HG03025 (cell line): ENCODE results near the gene DNAJC8.

ENCODE experiments used
- ATAC-seq: cut with Tn5 transposase; IDR thresholded peaks from one replicate; pipeline ENCODE4 v1.9.1; 2021; ENCODE audit warnings: mild to moderate bottlenecking, moderate library complexity; ENCODE audit not compliant: unreplicated experiment, low FRiP score

Gene DNAJC8

DNA sequence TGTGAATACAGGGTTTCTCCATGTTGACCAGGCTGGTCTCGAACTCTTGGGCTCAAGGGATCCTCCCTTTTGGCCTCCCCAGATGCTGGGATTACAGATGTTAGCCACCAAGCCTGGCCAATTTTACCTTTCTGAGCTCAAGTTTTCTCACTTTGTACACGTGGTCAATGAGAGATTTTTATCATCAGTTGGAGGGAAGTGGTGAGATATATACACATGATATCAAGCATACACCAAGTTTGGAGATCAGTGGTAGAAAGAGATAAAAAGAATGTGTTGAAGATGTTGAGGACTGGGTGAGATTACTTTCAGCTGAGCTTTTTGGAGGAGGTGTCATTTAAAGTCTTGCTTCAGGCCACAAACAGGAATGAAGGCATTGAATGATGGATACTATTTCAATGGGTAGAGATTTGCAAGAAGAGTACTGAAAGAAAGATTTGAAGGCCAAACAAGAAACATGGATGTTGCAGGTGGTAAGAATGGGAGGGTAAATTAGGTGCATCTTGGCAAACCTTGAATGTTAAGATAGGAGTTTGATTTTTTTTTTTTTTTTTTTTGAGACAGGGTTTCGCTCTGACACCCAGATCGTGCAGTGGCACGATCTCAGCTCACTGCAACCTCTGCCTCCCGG lies 23.5 kb upstream of the DNAJC8 start:
- ATAC-seq = no peak

DNA sequence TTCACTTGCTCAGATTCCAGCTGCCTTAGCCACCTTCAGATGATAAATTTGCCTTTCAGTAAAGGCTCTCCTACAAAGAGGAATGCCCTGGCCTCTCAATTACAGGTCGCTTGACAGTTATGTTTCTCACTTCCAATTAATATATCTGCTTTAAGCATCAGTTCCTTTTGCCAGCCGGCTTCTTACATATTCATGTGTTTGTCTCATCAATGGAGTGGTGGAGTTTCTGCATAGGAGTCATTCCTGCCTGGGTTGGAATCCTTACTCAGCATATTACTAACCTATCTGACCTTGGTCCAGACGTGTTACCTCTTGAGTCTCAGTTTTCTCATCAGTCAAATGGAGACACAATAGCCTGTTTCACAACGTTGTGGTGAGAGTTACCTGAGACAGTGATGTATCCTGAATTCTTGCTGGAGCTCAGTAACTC lies 17.1 kb upstream of the DNAJC8 start:
- ATAC-seq = no peak

DNA sequence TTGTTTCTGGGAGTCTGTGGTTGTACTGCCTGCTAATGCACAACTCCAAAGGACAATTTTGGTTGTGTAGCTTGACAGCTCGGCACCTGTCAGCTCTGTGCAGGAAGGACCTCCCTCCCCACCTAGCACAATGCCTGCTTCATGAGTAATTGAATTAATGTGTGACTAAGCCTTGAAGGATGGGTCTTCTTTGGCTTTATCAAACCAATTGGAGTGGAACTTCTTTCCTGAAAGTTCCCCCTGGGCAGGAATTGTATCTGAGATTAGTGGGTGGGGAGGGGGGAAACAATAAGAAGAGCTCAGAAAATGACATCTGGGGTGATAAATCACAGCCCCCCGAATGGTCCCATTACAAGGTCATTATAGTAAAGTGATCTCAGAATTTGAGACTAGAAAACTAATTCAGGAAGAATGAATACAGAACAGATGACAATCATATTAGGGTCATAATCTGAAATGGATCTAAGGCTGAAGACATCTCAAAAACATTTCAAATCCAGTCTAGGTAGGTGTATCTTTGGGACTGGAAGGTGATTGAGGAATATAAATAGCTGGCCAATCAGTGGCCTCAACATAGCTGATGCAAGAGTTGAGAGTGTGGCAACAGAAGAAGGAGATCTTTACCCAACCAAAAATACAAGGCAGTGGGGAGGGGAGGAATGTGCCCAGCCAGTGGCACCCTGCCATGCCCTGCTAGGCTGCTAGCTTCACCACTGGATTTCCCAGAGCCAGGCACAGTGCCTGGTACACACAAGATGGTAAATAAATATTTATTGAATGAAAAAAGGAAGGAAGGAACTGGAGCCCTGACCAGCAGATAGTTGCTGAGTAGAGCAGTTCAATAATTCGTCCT lies 16.4 kb upstream of the DNAJC8 start:
- ATAC-seq = no peak

DNA sequence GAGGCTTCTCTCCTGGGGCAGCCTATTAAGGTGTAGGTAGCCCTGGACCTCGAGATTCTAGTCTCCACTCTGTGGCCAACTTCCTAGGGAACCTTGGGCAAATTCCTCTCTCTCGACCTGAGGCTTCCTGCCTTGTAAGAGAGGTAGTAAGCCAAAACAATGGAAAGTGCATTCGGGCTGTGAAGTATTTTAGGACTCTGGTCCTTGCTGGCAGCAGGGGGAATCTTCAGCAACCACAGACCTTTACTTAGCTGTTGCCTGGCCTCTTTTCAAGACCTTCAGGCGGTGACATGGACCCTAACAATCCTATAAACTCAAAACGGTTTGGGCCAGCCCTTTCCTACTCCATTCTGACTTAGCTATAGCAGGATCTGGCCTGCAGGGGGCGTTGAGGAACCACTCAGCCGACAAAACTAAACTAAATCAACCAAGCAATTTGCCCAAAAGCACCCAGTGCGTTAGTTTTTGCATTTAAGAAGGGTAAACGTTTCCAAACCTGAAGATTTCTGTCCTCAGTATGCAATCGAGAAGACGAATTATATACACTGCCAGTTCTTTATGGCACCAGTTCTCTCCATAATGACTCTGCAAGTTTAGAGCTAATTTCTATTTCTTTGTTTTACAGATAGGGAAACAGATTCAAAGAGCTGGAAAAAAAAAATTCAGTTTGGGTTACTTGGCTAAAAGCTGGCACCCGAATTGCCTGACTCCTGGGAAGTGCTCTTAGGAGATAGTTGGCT lies 15.6 kb upstream of the DNAJC8 start:
- ATAC-seq = no peak

DNA sequence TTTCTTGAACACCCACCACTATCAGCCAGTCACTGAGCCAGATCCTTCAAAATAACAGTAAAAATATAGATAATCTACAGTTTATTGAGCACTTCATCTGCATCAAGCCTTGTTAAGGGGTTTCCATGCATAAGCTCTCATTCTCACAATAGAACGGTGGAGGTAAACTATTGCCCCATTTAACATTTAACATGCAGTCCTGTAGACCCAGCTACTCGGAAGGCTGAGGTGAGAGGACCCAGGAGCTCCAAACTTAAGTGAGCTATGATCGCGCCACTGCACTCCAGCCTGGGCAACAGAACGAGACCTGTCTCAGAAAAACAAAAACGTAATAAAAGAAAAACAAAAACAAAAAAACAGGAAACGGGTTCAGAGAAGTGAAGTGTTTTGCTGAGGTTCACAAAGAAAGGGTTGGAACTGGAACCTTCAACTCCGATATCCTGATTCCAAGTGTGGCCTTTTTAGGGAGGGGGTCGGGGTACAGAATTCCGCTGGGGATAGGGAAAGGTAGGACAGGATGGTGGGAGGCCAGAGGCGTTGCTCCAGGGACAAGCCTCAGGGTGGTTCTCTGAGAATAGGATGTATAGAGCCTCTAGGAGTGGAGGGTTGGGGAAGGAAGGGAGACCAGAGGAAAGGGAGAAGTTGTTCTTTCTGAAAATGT lies 14.9 kb upstream of the DNAJC8 start:
- no peak for ATAC-seq

DNA sequence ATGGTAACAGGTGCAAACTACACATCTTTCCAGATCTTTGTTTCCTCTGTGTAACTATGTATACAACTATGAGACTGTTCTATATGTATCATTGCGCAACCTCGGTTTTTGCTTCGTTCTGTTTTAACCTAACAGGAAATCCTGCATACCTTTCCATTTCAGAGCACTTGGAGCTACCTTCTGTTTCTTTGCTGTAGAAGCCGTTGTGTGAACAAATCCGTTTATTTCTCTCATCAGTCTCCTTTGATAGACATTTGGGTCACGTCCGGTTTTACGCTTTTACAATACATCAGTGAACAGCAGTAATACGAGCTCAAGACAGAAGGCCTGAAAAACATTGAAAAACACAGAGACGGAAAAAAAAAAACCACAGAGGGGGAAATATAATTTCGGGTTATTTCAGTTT lies 13.6 kb upstream of the DNAJC8 start:
- ATAC-seq = no peak

DNA sequence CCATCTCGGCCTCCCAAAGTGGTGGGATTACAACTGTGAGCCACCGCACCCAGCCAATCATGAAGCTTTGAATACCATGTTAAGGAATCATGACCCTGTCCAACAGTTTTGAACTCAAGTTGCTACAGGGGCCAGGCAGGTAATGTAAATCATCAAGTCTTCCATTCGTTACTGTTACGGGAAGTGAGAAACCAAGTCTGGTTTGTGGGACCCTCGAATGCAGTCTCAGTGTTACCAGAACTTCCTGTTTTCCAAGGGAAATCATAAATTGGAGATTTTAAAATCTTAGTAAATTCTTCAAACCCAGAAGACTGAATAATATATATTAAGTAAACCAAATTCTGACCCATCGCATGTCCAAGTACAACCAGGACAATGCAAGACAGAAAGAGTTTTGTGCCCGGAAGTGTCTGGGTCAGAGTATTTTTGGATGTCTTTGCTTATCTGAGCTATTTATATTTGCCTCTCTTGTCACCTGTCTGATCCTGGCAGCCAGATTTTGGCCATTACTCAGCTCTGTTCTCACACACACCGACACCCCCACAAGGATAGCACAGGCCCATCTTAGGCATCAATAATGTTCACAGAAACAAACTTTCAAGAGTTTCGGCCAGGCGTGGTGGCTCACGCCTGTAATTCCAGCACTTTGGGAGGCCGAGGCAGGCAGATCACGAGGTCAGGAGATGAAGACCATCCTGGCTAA lies 11.9 kb upstream of the DNAJC8 start:
- ATAC-seq = no peak

DNA sequence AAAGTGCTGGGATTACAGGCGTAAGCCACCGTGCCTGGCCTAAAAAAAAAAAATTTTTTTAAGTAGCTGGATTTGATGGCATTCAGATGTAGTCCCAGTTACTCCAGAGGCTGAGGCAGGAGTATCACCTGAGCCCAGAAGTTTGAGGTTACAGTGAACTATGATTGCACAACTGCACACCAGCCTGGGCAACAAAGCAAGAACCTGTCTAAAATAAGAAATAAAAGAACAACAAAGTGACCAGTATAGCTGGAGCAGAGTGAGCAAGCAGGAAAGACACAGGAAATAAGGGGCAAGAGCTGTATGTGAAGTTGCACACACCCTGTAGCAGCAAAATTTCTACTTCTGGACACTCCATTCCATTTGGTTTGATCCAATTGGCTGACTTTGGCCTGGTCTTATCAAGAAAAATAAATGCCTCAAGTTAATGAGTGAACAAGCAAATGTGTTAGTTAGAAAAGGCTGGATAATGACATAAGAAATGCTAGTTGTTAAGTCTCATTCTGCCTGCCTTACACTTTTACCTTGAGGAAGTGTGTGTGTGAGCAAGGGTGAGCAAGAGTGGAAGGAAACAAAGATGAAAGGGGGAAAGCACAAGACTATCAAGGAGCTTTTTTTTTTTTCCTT lies 11.0 kb upstream of the DNAJC8 start:
- ATAC-seq = no peak

DNA sequence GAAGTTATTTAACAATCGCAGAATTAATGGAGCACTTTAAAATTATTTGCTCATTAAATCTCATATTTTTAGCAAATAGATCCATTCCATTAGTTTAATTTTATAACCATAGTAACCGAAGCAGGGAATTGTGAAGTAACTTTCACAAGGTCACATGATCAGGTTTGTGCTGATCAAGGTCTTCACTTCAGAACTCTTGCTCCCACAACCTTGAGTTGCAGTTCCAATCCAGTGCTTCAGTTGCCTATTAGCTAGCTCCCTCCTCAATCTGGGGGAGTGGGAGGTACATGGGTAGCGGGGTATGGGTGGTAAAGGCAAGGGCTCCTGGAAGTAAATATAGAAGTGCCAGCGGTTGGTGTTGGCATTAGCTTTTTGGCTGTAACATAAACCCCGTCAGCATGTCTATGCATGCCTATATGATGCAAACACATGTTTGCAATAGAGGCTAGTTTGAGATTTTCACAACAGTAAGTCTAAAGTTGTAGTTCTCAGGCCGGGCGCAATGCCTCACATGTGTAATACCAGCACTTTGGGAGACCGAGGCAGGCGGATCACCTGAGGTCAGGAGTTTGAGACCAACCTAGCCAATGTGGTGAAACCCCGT lies 8.9 kb upstream of the DNAJC8 start:
- no peak for ATAC-seq

DNA sequence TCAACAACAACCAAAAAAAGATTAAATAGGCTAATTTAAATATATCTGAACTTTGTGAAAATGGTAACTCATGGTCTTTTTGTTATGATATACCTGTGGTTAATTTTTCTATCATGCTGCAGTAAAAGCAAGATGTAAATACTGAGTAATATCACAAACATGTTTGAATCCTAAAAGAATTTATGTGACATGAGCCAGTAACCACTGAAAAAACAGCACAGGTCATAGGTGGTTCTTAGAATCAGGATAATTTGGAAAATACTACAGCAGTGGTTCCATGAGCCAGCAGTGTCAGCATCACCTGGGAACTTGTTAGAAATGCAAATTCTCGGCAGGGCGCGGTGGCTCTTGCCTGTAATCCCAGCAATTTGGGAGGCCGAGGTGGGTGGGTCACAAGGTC lies 7.2 kb upstream of the DNAJC8 start:
- ATAC-seq = no peak

DNA sequence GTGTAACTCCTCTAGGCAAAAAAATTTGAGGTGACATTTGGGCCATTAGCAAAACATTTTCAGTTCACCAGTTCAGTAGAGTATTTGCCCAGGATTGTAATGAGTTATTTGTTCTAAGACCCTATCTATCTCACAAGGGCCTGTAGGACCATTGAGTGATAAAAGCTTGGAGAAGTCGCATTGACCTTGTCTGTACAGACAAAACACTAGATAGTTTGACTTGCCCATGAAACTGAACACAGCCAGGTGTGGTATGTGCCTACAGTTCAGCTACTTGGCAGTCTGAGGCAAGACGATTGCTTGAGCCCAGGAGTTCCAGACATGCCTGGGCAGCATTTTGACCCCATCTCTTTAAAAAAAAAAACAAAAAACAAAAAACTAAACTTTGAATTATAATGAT lies 6.2 kb upstream of the DNAJC8 start:
- ATAC-seq = no peak

DNA sequence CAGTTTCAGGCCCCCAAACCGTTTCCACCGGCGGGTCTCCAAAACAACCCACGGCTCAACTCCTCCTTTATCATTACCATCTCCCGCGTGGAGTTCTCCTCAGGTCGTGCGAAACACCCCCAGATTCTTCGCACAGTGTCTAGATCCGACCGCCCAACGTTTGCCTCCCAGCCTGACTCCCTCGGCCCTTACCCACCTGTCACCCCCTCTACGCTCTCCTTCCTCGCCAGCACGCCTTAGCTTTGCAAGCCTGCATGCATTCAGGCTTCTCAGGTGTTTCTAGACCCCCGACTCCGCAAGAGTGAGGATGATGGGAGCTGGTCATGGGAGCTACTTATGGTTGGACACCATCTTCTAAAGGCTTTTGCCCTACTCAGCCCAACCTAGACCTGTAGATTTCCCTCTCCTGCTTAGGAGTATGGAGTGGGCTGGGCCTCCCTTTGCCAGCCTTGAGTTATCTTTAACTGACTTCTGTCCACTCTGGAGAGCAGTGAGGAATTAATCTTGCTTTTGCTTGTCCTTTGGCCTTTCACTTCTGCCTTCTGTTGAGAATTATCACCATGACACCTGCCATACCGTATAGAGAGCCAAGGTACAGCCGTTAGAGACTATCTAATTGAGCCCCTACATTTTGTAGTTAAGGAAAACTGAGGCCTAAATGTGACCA lies 4.0 kb upstream of the DNAJC8 start:
- no peak for ATAC-seq

DNA sequence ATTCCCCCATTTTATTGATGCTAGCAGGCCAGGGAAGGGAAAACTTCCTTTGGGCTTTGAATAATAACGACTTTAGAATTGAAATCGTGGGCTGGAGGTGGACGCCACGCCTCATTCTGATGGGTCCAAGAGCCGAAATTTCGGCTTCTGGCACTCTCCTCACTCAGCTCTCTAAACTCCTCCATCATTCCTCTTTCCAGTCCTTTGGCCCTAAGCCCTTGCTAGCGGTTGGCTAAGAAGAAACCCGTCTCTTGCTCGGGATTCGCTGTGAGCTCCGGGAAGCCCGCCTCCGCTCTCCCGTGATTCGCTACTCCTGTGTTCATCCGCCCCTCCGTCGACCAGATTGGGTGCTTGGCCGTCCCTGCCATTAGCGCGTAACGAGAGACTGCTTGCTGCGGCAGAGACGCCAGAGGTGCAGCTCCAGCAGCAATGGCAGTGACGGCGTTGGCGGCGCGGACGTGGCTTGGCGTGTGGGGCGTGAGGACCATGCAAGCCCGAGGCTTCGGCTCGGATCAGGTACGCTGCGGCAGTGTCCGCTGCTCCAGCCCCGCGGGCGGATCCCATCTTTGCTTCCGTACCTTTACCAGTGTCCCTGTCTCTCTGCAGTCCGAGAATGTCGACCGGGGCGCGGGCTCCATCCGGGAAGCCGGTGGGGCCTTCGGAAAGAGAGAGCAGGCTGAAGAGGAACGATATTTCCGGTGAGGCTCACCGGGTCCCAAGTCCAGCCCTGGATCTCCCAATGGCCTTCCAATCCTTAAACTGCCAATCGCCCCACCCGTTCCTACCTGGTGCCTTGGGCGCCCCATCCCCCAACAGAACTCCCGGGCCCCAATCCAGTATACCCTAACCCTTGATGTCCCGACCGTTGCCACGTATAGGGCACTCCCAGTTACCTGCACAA lies 3.2 kb upstream of the DNAJC8 start, which contains the start of gene ATP5IF1:
Gene ATP5IF1 (plus strand): TSS at position 370 of the 901 bp plus-strand sequence. CDS start 60 bp downstream, at position 430.
- peak; percentile 71 for ATAC-seq

DNA sequence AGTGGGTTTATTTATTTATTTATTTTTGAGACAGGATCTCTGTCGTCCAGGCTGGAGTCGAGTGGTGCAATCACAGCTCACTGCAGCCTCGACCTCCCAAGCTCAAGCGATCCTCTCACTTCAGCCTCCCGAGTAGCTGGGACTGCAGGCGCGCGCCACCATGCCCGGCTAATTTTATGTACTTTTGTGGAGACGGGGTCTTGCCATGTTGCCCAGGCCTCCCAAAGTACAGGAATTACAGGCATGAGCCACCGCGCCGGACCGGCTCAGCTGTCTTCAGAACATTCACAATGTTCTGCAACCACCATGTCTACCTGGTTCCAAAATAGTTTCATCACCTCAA lies 406 bp upstream of the DNAJC8 start:
- ATAC-seq = no peak

DNA sequence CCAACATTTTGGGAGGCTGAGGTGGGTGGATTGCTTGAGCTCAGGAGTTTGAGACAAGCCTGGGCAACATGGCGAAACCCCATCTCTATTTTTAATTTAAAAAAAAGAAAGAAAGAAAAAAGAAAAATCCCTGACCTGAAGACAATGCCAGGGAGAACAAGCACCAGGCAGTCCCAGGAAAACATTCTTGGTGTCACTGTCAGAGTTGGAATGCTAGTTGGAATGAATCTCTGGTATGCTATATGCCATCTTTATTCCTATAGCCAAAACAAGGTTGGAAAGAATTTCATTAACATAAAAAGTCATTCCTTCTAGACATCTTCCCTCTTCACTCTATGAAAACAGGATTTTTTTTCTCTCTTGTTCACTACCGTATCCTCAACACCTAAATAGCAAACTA lies 2.8 kb downstream of the DNAJC8 start:
- no peak for ATAC-seq

DNA sequence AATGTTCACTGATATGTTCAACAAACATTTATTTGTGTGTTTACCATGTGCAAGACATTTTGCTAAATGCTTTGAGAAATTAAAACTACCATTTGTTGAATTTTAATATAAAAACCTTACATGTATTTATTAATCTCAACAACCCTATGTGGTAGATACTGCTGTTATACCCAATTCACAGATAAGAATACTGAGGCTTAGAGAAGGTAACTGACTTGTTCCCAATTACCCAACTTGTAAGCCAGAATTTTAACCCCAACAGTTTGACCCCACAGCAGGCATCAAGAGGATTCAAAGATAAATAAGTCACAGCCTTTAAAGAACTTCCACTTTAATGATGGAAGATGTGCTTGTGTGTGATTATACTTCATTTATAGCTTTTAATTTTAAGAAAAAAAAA lies 3.7 kb downstream of the DNAJC8 start:
- ATAC-seq = no peak

DNA sequence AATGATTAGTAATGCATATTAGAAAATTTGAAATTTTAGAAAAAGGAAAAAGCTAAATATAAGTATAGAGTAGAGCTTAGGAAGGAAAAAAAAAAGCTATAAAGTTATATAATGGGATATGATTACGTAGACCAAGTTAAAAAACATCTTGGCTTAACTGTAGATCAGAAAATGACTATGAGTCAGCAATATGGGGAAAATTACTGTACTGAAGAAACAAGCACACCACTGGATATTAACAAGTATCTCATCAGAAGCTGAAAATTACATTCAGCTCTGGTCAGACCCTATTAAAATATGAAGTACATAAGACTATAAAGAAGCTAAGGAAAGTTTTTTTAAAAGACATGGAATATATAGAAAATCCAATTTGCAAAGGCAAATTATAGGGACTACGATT lies 19.5 kb downstream of the DNAJC8 start:
- no peak for ATAC-seq

DNA sequence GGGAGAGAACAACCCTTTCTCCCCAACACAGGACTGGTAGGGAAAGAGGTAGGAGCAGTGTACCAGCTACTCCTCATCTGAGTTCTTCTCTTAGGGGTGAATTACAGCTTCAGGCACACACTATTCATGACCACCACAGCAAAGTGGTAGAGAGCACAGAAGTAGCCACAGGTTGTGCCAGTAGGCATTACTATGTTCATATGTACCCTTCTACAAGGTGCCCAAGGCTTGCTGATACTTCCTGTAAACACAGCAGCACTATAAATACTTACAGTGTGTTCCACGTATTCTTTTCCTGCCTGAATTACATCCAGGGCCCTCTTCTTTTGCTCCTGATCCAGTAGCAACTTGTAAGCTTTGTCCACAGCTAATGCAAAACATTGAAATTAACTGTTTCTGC lies 23.1 kb downstream of the DNAJC8 start:
- no peak for ATAC-seq
